Endothelial cell of umbilical vein (primary cell): ENCODE data around the gene ATP9B. TPM values are rescaled to one million over a fixed set of nuclear protein-coding genes. Genes with fewer than 3 reads are reported as not detected.

ENCODE experiments used
- BruUV-seq: library from RNA; stranded (reverse); fragments of 400-500 nt; replicated peaks from 2 replicates; lab custom pipeline; 2021; lab: Mats Ljungman, UMichigan
- CTCF ChIA-PET: fragments of 300-600, 350-600 bp; sonication (Branson Sonifier 250); formaldehyde crosslinking; loops from one replicate; lab custom pipeline; 2021; ENCODE audit warnings: antibody characterized with exemption, inconsistent platforms; lab: Charles Lee
- POLR2A ChIA-PET: fragments of 300-600, 350-600 bp; sonication (Branson Sonifier 250); formaldehyde crosslinking; loops from one replicate; lab custom pipeline; 2021; ENCODE audit warnings: antibody characterized with exemption, inconsistent platforms; lab: Charles Lee
- DNase-seq: peaks from one replicate; pipeline ENCODE4 v3.0.0-alpha.2; 2011; ENCODE audit warnings: low read depth, low spot score
- FAIRE-seq: peaks from 2 replicates; lab custom pipeline; 2011; peaks lifted over from hg19 to GRCh38; lab: Jason Lieb, UNC
- H2AFZ ChIP-seq: 2 replicates; pipeline ENCODE4 v1.6.0; 2012; ENCODE audit warnings: low read depth, low read length, control low read depth, inconsistent platforms
- H3K27ac ChIP-seq: 2 replicates; pipeline ENCODE4 v1.5.1; 2011; ENCODE audit warnings: low read depth, mild to moderate bottlenecking, control low read depth, low read length, moderate library complexity; ENCODE audit not compliant: insufficient read depth
- H3K27me3 ChIP-seq, 2 experiments: 2 replicates each; pipeline versions ENCODE4 v1.6.0 to v1.6.1; 2011; ENCODE audit warnings: low read length in 2 of 2, mixed read lengths in 1 of 2; ENCODE audit not compliant: control insufficient read depth in 2 of 2, insufficient read depth in 2 of 2
- H3K36me3 ChIP-seq, 2 experiments: 2 replicates in 1 of 2; 3 replicates in 1 of 2; pipeline ENCODE4 v1.5.1; 2011; ENCODE audit warnings: low read length in 2 of 2, mild to moderate bottlenecking in 1 of 2, moderate library complexity in 1 of 2; ENCODE audit not compliant: control insufficient read depth in 2 of 2, insufficient read depth in 2 of 2; ENCODE audit errors: extremely low read depth in 1 of 2
- H3K4me1 ChIP-seq: 3 replicates; pipeline ENCODE4 v1.5.1; 2011; ENCODE audit warnings: mild to moderate bottlenecking, low read length; ENCODE audit not compliant: control insufficient read depth, insufficient read depth; ENCODE audit errors: extremely low read depth
- H3K4me2 ChIP-seq: 2 replicates; pipeline ENCODE4 v1.6.1; 2011; ENCODE audit warnings: low read length, control low read depth, mixed read lengths; ENCODE audit not compliant: insufficient read depth
- H3K4me3 ChIP-seq, 3 experiments: fragments of 200-600 bp in 1 of 3; sonication (generic), shearing (Covaris generic) in 1 of 3; replicated peaks in 1 of 3; 2 replicates each; pipeline ENCODE4 v1.5.1; 2011 to 2016; ENCODE audit warnings: control low read depth in 3 of 3, low read length in 3 of 3, mild to moderate bottlenecking in 2 of 3, inconsistent platforms in 1 of 3, low read depth in 1 of 3, moderate library complexity in 1 of 3; ENCODE audit not compliant: insufficient read depth in 1 of 3
- H3K79me2 ChIP-seq: 2 replicates; pipeline ENCODE4 v1.6.0; 2012; ENCODE audit warnings: low read length, inconsistent platforms; ENCODE audit not compliant: control insufficient read depth, insufficient read depth
- H3K9ac ChIP-seq: replicated peaks from 2 replicates; pipeline ENCODE3; 2011; ENCODE audit warnings: low read length, control low read depth; ENCODE audit not compliant: insufficient read depth; ENCODE audit errors: extremely low read depth
- H3K9me1 ChIP-seq: replicated peaks from 3 replicates; pipeline ENCODE4 v1.6.0; 2011; ENCODE audit warnings: mild to moderate bottlenecking, low read length; ENCODE audit not compliant: control insufficient read depth, insufficient read depth; ENCODE audit errors: extremely low read depth
- H3K9me3 ChIP-seq: replicated peaks from 2 replicates; pipeline ENCODE4 v1.5.1; 2012; ENCODE audit warnings: low read length, inconsistent platforms; ENCODE audit not compliant: control insufficient read depth, insufficient read depth
- H4K20me1 ChIP-seq: replicated peaks from 2 replicates; pipeline ENCODE3; 2011; ENCODE audit warnings: mild to moderate bottlenecking, low read length; ENCODE audit not compliant: control insufficient read depth, insufficient read depth; ENCODE audit errors: extremely low read depth
- EZH2 ChIP-seq: IDR thresholded peaks from 2 replicates; pipeline ENCODE4 v1.6.1; 2012; ENCODE audit warnings: borderline replicate concordance, low read depth, mild to moderate bottlenecking, moderate library complexity, low read length, inconsistent platforms; ENCODE audit not compliant: severe bottlenecking
- FOS ChIP-seq: IDR thresholded peaks from 2 replicates; pipeline ENCODE4 v1.6.1; 2011; ENCODE audit warnings: mild to moderate bottlenecking, low read length, moderate library complexity, borderline replicate concordance; ENCODE audit not compliant: insufficient read depth
- GATA2 ChIP-seq: IDR thresholded peaks from 2 replicates; pipeline ENCODE4 v1.7.0; 2011; ENCODE audit warnings: low read depth, mild to moderate bottlenecking, moderate library complexity, mixed read lengths, low read length; ENCODE audit not compliant: insufficient read length, insufficient read depth
- JUN ChIP-seq: IDR thresholded peaks from 2 replicates; pipeline ENCODE4 v1.6.1; 2011; ENCODE audit warnings: borderline replicate concordance, low read depth; ENCODE audit not compliant: insufficient read length, insufficient read depth
- MYC ChIP-seq: IDR thresholded peaks from one replicate; pipeline ENCODE4 v1.6.1; 2011; ENCODE audit warnings: mild to moderate bottlenecking, low read depth, low read length
- POLR2A ChIP-seq: IDR thresholded peaks from 2 replicates; pipeline ENCODE4 v1.6.1; 2012; ENCODE audit warnings: low read depth, mild to moderate bottlenecking, control low read depth, low read length
- POLR2AphosphoS5 ChIP-seq: IDR thresholded peaks from 2 replicates; pipeline ENCODE4 v1.6.1; 2012; ENCODE audit warnings: low read depth, mild to moderate bottlenecking, control low read depth, low read length, moderate library complexity; ENCODE audit not compliant: insufficient read depth
- dilution Hi-C: fragments of 300-500 bp; cut with MboI; formaldehyde crosslinking; loops from one replicate; pipeline ENCODE4 v1.15.0; 2019; ENCODE audit warnings: low sequenced_read_pairs; ENCODE audit not compliant: extremely low pct_ligation_motif_present
- intact Hi-C: fragments of 100-400 bp; cut with micrococcal nuclease; formaldehyde crosslinking; loops from one replicate; pipeline ENCODE4 v1.10.0; 2022
- polyA plus RNA-seq, 4 experiments: library from polyadenylated mRNA; depleted of rRNA in 3 of 4; stranded (reverse) in 3 of 4; unstranded in 1 of 4; fragments of >200 nt; gene quantifications; 2 replicates each; pipeline versions ENCODE4 v1.2.1 to v1.2.3, GENCODE V29; 2011 to 2012; ENCODE audit warnings: missing spikeins in 1 of 4
- total RNA-seq: library from RNA; stranded (reverse); gene quantifications from 2 replicates; pipeline ENCODE4 v1.2.3, GENCODE V29; 2021
- TF ChIP-seq, protein P1 (sequence below): IDR thresholded peaks from 2 replicates; pipeline ENCODE4 v1.6.1; 2011; ENCODE audit not compliant: insufficient read depth, insufficient read length
- TF ChIP-seq, protein P2 (sequence below), 2 donors: IDR thresholded peaks; 1 replicate in 1 of 2; 2 replicates in 1 of 2; pipeline ENCODE4 v1.5.1; 2011; ENCODE audit warnings: low read length in 2 of 2, mild to moderate bottlenecking in 2 of 2, moderate library complexity in 2 of 2, control low read depth in 1 of 2, inconsistent platforms in 1 of 2, low read depth in 1 of 2; ENCODE audit not compliant: insufficient read depth in 1 of 2; ENCODE audit errors: extremely low read depth in 1 of 2

Gene ATP9B
- total and polyA plus RNA-seq, 2 donors (not counting 3 experiments of a cell fraction or from before 2014, with no cell fraction given): 14.6 to 18.2 TPM

DNA sequence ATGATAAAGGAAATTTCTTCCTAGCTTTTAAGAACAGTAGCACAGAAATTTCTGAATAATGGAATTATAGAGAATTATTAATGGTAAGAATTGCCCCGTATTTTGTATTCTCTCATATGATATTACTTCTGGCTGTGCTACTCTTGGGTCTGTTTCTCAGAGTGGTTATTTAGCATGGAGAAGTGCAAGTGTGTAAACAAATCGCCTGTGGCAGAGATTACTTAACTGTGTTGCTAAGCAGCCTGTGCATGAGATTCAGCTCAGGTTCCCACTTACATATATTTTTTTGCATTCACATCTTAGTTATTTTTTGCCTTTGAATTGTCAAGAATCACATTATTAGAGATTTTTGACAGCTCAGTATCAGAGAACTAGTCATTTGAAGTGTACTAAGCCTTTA, 246.4 kb downstream of the ATP9B start:
- no peaks in the 10 kb centered on the region for H4K20me1 ChIP-seq
- dilution Hi-C loops (no loop called here), intact Hi-C loops (no loop called here)
- H3K79me2 ChIP-seq: no peaks in the 10 kb centered on the region
- H3K9ac ChIP-seq: no peak overlapping the region
- no peak for DNase-seq
- no peaks in the 10 kb centered on the region for H3K9me3 ChIP-seq
- BruUV-seq: no TSS peak
- TF ChIP-seq, protein P1, sequence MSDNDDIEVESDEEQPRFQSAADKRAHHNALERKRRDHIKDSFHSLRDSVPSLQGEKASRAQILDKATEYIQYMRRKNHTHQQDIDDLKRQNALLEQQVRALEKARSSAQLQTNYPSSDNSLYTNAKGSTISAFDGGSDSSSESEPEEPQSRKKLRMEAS: no peak
- TF ChIP-seq MYC: no peak
- TF ChIP-seq POLR2AphosphoS5: no peak
- TF ChIP-seq, protein P2, sequence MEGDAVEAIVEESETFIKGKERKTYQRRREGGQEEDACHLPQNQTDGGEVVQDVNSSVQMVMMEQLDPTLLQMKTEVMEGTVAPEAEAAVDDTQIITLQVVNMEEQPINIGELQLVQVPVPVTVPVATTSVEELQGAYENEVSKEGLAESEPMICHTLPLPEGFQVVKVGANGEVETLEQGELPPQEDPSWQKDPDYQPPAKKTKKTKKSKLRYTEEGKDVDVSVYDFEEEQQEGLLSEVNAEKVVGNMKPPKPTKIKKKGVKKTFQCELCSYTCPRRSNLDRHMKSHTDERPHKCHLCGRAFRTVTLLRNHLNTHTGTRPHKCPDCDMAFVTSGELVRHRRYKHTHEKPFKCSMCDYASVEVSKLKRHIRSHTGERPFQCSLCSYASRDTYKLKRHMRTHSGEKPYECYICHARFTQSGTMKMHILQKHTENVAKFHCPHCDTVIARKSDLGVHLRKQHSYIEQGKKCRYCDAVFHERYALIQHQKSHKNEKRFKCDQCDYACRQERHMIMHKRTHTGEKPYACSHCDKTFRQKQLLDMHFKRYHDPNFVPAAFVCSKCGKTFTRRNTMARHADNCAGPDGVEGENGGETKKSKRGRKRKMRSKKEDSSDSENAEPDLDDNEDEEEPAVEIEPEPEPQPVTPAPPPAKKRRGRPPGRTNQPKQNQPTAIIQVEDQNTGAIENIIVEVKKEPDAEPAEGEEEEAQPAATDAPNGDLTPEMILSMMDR (IDR thresholded peaks at IDR 0.05; ENCODE audit: extremely low read depth in 1 of 2, insufficient read depth in 1 of 2, low read depth in 1 of 2, low read length in 2 of 2): no peak
- no peak for TF ChIP-seq POLR2A
- no peak for TF ChIP-seq FOS
- TF ChIP-seq JUN: no peak
- no peak for TF ChIP-seq EZH2
- TF ChIP-seq GATA2: no peak
- no peaks in the 10 kb centered on the region for H3K36me3 ChIP-seq
- no peaks in the 10 kb centered on the region for H3K9me1 ChIP-seq
- H3K4me2 ChIP-seq: no peak overlapping the region
- no peak for FAIRE-seq
- ChIA-PET CTCF (no interaction called here), POLR2A (no interaction called here)
- no peaks in the 10 kb centered on the region for H3K4me1 ChIP-seq
- no peak overlapping the region for H3K27ac ChIP-seq
- no peaks in the 10 kb centered on the region for H3K27me3 ChIP-seq
- H3K4me3 ChIP-seq: no peak overlapping the region
- no peak overlapping the region for H2AFZ ChIP-seq
